ENCODE measurements around the gene CDK14.

Gene CDK14

DNA sequence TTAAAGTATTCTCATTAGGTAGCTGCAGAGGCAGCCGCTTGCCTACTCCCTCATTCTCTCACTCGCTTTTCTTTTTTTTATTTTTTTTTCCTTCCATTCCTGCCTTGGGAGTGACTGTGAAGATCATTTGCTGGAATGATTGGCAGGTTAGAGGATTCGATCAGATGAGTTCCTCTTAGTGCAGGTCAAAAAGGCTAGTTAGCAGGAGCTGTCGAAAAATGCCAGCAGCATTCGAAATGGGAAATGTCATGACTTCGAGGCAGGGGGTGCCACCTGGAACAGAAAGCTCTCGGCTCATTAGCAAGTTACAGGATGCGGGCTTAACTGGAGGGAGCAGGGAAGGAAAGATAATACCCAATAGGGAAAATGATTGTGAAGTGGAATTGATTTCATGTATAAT lies 530.6 kb downstream of the CDK14 start:
- no peak for FAIRE-seq
- DNase-seq (ENCODE audit: insufficient read length, low spot score): no peak

GRCh38 chr7:91127325-91127724 lies 531.2 kb downstream of the CDK14 start:
- no peak for FAIRE-seq
- no peak for DNase-seq (ENCODE audit: insufficient read length, low spot score)

GRCh38 chr7:91127959-91128358 lies 531.8 kb downstream of the CDK14 start:
- no peak for FAIRE-seq
- no peak for DNase-seq (ENCODE audit: insufficient read length, low spot score)

DNA sequence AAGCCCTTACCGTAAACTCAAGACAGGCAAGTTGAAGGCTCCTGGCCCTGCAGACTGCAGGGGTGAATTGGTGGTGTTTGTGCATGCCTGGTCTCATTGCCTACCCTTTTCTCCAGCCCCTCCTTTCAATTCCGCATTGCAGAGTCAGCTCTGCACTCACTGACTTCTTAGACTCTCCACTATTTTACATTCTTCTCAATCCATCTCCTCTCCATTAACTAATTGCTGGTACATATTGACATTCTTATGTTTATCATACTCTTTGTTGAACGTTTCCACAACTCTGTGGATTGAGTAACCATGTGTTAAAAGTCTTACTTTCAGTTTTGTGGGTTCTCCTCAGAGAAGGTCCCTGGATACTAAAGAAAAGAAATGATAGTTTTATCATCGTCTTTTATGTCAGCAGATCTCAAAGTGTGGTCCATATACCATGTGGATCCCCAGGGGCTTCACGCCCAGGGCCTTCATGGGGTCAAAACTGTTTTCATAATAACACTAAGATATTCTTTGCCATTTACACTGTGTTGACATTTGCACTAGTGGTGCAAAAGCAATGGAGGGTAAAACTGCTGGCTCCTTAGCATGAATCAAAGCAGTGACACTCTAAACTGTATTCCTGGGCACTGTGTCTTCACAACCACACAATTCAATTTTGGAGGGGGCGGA lies 532.7 kb downstream of the CDK14 start:
- no peak for DNase-seq (ENCODE audit: insufficient read length, low spot score)

GRCh38 chr7:91135300-91135699 lies 539.2 kb downstream of the CDK14 start:
- DNase-seq (ENCODE audit: insufficient read length, low spot score): no peak
- no peak for FAIRE-seq

More for the DNA sequence above, 532.7 kb downstream of the CDK14 start:
- no peak for FAIRE-seq

- FAIRE-seq (no peak), DNase-seq (ENCODE audit: insufficient read length, low spot score) (no peak)
Observed at GRCh38 chr7:91135703-91136430, 539.7 kb downstream of the CDK14 start.

- FAIRE-seq: no peak
Observed at GRCh38 chr7:91137153-91137787, 541.1 kb downstream of the CDK14 start.

DNA sequence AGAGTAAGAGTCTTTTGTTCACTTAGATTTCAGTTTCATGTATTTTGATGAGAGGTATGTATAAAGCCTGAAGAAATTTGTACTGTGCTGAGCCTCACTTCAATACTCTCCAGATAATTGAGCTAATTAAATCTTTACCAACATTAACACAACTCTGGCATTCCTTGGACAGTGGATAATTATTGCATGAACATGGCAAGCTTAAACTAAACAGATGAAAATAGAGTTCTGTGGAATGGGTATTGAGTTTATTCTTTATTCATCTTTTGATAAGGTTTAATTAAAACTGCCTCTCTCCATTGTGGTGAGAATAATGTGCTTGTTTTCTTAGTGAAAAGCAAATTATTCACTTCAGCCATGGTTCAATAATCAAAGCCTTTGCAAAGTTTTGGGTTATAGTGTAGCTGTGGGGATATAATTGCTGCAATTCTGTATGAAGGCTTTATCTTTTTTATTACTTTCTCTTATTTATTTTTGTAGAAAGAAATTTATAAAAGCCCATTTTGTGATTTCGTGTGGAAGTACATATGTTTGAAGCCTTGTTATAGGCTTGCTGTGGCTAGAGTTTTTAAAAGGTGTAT lies 541.8 kb downstream of the CDK14 start:
- no peak for FAIRE-seq
- DNase-seq (ENCODE audit: insufficient read length, low spot score): no peak

More at GRCh38 chr7:91137153-91137787, 541.1 kb downstream of the CDK14 start:
- DNase-seq (ENCODE audit: insufficient read length, low spot score): no peak

- no peak for FAIRE-seq
- DNase-seq (ENCODE audit: insufficient read length, low spot score): no peak
Observed at GRCh38 chr7:91140286-91140685, 544.2 kb downstream of the CDK14 start.

- no peak for FAIRE-seq
- DNase-seq (ENCODE audit: insufficient read length, low spot score): no peak
Observed at GRCh38 chr7:91140982-91141381, 544.9 kb downstream of the CDK14 start.

DNA sequence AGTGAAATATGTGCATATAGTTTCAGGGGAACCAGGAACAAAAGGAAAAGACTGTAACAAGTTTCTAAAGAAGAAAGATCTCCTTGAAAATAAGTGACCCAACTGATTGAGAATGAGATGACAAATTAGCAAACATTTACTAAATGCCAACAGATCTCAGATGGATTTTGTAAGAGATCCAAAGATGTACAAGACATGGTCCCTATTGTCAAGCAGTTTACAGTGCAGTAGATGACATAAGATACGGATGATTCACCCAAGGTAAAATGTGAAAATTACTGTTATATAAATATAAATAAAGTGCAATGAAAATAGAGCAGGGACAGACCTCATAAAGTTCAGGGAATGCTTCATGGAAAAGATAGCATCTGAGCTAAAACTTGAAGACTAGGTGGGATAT lies 546.6 kb downstream of the CDK14 start:
- FAIRE-seq (no peak), DNase-seq (ENCODE audit: insufficient read length, low spot score) (no peak)

DNA sequence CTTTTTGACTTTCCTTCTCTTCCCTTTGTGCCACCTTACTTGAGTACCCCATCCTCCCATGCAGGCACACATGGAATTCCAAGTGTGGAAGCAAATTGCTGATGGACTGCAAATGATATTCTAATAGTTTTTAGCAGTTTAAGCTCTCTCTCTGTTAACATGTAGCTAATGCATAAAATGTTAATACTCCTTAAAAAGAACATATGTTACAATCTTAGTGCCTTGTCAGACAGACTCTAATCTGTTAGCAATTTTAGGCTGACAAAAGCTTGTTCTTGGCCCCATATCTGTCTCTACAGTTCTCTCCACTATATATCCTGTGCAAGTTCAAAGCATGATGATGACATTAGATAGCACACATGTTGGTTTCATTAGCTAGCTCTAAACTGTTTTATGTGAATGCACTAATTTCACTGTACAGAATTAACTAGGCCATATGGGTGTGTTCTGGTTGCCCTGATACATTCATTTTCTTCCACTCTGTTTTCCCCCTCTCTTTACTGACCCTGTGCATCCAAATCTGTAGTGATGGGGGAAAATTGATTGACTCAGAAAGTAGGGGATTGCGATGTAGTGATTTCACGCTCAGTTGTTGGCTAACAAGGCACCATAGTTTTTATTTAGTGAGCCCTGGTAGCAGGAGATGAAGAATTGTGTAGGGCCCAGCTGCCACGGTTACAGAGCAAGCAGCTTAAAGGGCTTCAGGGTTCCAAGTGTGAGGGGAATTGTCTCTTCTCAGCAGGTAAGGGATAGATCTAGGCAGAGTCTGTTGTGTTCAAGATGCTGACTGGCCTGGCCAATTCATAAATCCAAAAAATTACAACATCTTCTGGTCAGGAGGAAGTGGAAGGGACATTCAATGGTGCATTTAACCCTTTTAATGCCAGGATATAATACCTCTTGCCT lies 553.5 kb downstream of the CDK14 start:
- DNase-seq (ENCODE audit: insufficient read length, low spot score) (no peak), FAIRE-seq (no peak)

DNA sequence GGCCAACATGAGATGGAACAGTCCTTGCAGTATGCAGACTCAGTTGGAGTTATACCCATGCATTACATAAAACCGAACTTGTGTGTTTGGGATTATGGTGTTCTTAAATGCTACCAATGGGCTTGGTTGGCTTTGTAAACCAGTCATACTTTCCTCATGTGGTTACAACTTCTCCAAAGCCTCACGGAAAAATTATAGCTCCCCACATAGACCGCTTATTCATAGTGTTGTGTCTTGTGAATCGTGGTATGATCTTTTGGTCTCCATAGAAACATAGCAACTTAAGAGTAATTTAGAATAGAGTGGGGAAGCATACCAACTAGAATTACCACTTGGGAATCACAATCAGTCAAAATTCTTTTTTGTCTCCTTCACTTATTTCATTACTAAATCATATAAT lies 555.8 kb downstream of the CDK14 start:
- FAIRE-seq (no peak), DNase-seq (ENCODE audit: insufficient read length, low spot score) (no peak)

GRCh38 chr7:91156316-91157185 lies 560.4 kb downstream of the CDK14 start:
- no peak for DNase-seq (ENCODE audit: insufficient read length, low spot score)
- FAIRE-seq: no peak

DNA sequence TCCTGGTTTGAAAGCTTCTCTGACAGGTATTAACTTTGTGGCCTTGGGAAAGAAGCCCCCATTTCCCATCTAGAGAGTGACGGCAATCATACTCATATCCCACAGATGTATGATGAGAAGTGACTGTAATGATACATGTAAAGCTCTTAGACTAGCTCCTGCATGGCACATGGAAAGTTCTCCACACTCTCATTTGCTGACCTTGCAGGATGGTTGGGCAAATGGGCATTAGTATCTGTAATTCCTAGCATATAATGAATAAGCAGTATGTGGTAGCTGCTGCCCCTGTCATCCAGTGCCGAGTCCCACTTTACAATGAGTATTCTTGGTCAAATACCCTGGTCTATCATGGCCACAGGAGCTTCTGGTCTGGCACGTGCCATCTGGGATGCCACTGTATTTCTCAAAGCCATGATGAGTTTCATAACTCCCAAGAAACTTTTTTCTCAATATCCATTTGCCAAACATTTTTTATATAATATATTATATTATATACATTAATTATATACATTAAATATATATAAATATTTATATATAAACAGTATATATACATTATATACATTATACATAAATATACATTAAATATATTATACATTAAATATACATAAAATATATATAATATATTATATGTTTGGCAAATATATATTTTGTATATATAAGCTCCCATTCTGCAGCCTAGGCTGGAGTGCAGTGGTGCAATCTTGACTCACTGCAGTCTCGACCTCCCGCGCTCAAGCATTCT lies 561.6 kb downstream of the CDK14 start:
- FAIRE-seq: no peak
- no peak for DNase-seq (ENCODE audit: insufficient read length, low spot score)

DNA sequence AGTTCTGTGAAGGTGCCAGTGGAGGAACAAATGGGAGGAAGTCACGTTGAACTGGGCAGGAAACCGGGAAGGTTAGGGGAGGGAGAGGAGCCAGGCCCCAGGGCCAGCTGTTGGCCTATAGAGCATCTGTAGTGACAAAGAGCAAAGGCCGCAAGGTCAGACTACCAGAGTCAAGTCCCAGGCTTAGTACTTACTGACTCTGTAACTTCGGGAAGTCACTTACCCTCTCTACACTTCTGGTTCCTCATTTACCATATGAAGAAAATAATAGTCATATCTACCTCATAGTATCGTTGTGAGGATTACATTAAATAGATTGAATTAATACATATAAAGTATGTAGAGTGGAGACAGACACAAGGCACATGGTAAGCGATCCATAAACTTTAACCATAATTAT lies 566.3 kb downstream of the CDK14 start:
- FAIRE-seq: no peak
- no peak for DNase-seq (ENCODE audit: insufficient read length, low spot score)

DNA sequence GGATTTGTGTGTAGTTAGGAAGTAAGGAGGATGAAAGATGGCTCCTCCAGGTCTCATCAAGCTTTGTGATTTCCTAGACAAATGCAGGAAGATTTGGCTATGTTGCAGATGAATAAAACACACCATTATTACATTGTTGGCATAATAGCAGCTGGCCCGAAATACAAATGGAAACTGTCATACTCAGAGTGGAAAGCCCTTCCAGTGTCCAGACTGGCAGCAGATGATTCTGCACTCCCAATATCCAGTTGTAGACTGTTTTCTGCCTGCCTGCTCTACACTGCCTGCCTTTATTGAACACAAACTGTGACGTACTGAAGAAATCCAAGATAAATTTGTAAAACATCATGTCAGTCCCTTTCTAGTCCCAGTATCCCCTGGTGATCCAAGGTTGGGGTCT lies 568.4 kb downstream of the CDK14 start:
- FAIRE-seq (no peak), DNase-seq (ENCODE audit: insufficient read length, low spot score) (no peak)

GRCh38 chr7:91165006-91165845 lies 569.1 kb downstream of the CDK14 start:
- DNase-seq (ENCODE audit: insufficient read length, low spot score) (no peak), FAIRE-seq (no peak)

Measured in HTR-8/SVneo (cell line).